Astrocyte (in vitro differentiated cells and primary cell): ENCODE results near the gene CTRB1. TPM values are rescaled to one million over a fixed set of nuclear protein-coding genes. Genes with fewer than 3 reads are reported as not detected.
"Not testable (repeated sequence)": the region's sequence is repeated elsewhere in the genome, so short reads cannot be mapped to it uniquely, and the experiment has no call there.

Experiments used
- DNase-seq: peaks from one replicate; pipeline ENCODE4 v3.0.0-alpha.2; 2010; ENCODE audit warnings: low read depth
- FAIRE-seq: peaks from 2 replicates; lab custom pipeline; 2011; peaks lifted over from hg19 to GRCh38; lab: Jason Lieb, UNC
- H2AFZ ChIP-seq: 2 replicates; pipeline ENCODE4 v1.6.0; 2012; ENCODE audit warnings: low read depth, low read length, inconsistent platforms
- H3K27ac ChIP-seq: 2 replicates; pipeline ENCODE4 v1.5.1; 2011; ENCODE audit warnings: low read depth, low read length, inconsistent platforms
- H3K27me3 ChIP-seq: 2 replicates; pipeline ENCODE4 v1.6.0; 2011; ENCODE audit warnings: low read length, inconsistent platforms; ENCODE audit not compliant: insufficient read depth
- H3K36me3 ChIP-seq: 2 replicates; pipeline ENCODE4 v1.5.1; 2011; ENCODE audit warnings: low read length, inconsistent platforms; ENCODE audit not compliant: insufficient read depth
- H3K4me1 ChIP-seq: 2 replicates; pipeline ENCODE4 v1.5.1; 2011; ENCODE audit warnings: low read length, inconsistent platforms; ENCODE audit not compliant: insufficient read depth
- H3K4me2 ChIP-seq: 2 replicates; pipeline ENCODE4 v1.6.0; 2012; ENCODE audit warnings: low read length, inconsistent platforms
- H3K4me3 ChIP-seq: 2 replicates; pipeline ENCODE4 v1.5.1; 2011; ENCODE audit warnings: low read depth, mild to moderate bottlenecking, low read length, inconsistent platforms; ENCODE audit not compliant: insufficient read depth
- H3K79me2 ChIP-seq: 2 replicates; pipeline ENCODE4 v1.6.0; 2012; ENCODE audit warnings: mild to moderate bottlenecking, low read length, inconsistent platforms; ENCODE audit not compliant: insufficient read depth
- H3K9ac ChIP-seq: 2 replicates; pipeline ENCODE4 v1.6.0; 2012; ENCODE audit warnings: mild to moderate bottlenecking, low read length, inconsistent platforms
- H3K9me3 ChIP-seq: 2 replicates; pipeline ENCODE4 v1.5.1; 2012; ENCODE audit warnings: low read depth, mild to moderate bottlenecking, low read length, inconsistent platforms; ENCODE audit not compliant: insufficient read depth
- H4K20me1 ChIP-seq: 2 replicates; pipeline ENCODE4 v1.6.0; 2012; ENCODE audit warnings: low read length, inconsistent platforms; ENCODE audit not compliant: insufficient read depth
- H3K27ac Mint-ChIP-seq: one replicate; pipeline ENCODE4 v1.8.0; 2021; ENCODE audit warnings: mild to moderate bottlenecking, mixed read lengths; ENCODE audit not compliant: unreplicated experiment
- H3K27me3 Mint-ChIP-seq: one replicate; pipeline ENCODE4 v1.8.0; 2021; ENCODE audit warnings: low read depth, mixed read lengths; ENCODE audit not compliant: unreplicated experiment
- H3K36me3 Mint-ChIP-seq: one replicate; pipeline ENCODE4 v1.8.0; 2021; ENCODE audit warnings: low read depth, mixed read lengths; ENCODE audit not compliant: unreplicated experiment
- H3K4me1 Mint-ChIP-seq: one replicate; pipeline ENCODE4 v1.8.0; 2021; ENCODE audit warnings: low read depth, mixed read lengths; ENCODE audit not compliant: unreplicated experiment
- H3K4me3 Mint-ChIP-seq: one replicate; pipeline ENCODE4 v1.8.0; 2021; ENCODE audit warnings: mild to moderate bottlenecking, moderate library complexity, mixed read lengths; ENCODE audit not compliant: unreplicated experiment
- H3K9me3 Mint-ChIP-seq: one replicate; pipeline ENCODE4 v1.8.0; 2021; ENCODE audit warnings: mild to moderate bottlenecking, mixed read lengths; ENCODE audit not compliant: unreplicated experiment
- CTCF ChIP-seq: IDR thresholded peaks from 2 replicates; pipeline ENCODE4 v1.5.1; 2011; ENCODE audit warnings: low read depth, mild to moderate bottlenecking, inconsistent platforms, low read length, moderate library complexity; ENCODE audit not compliant: insufficient read depth
- EZH2 ChIP-seq: IDR thresholded peaks from 2 replicates; pipeline ENCODE4 v1.6.1; 2012; ENCODE audit warnings: mild to moderate bottlenecking, low read length, inconsistent platforms; ENCODE audit not compliant: insufficient read depth
- total RNA-seq: library from RNA; stranded (reverse); gene quantifications from 2 replicates; pipeline ENCODE4 v1.2.1, GENCODE V29; 2021

CTRB1 gene
- total RNA-seq, 1 donor from 2014 or later = not detected

GRCh38 chr16:75205438-75205837, 13.3 kb upstream of the CTRB1 start:
- DNase-seq, H3K4me1 ChIP-seq, H3K79me2 ChIP-seq, H3K27me3 Mint-ChIP-seq, H3K4me1 Mint-ChIP-seq, H3K4me2 ChIP-seq, H3K36me3 Mint-ChIP-seq, H3K27ac ChIP-seq, H3K9me3 Mint-ChIP-seq, H3K4me3 ChIP-seq, H3K36me3 ChIP-seq, H3K9me3 ChIP-seq, H4K20me1 ChIP-seq, H3K4me3 Mint-ChIP-seq, FAIRE-seq, H2AFZ ChIP-seq, H3K9ac ChIP-seq, H3K27me3 ChIP-seq, H3K27ac Mint-ChIP-seq: not testable (repeated sequence)

- not testable (repeated sequence) for H3K4me1 ChIP-seq, H3K9me3 Mint-ChIP-seq, H3K79me2 ChIP-seq, H2AFZ ChIP-seq, H3K9ac ChIP-seq, H3K27ac ChIP-seq, H3K4me3 ChIP-seq, FAIRE-seq, H3K27me3 Mint-ChIP-seq, H3K4me2 ChIP-seq, H3K36me3 Mint-ChIP-seq, H3K9me3 ChIP-seq, H4K20me1 ChIP-seq, H3K36me3 ChIP-seq, H3K27me3 ChIP-seq, DNase-seq, H3K27ac Mint-ChIP-seq, H3K4me3 Mint-ChIP-seq, H3K4me1 Mint-ChIP-seq
Measured at GRCh38 chr16:75205961-75206748, 12.6 kb upstream of the CTRB1 start.

- H3K4me2 ChIP-seq = no peak within 1 kb of the TSS
- Mint-ChIP-seq H3K9me3 (no peaks in the 10 kb centered on the region), H3K4me3 (peak within 1 kb of the TSS; percentile 20), H3K27me3 (peaks cover 7% of the 10 kb centered on the region), H3K4me1 (peaks cover 2% of the 10 kb centered on the region), H3K36me3 (no peaks in the 10 kb centered on the region), H3K27ac (peak within 1 kb of the TSS; percentile 41)
- H3K9me3 ChIP-seq = no peaks in the 10 kb centered on the region
- H3K79me2 ChIP-seq = no peaks in the 10 kb centered on the region
- DNase-seq (no peak), FAIRE-seq (no peak)
- H3K4me3 ChIP-seq = no peak within 1 kb of the TSS
- peaks cover 3% of the 10 kb centered on the region for H3K4me1 ChIP-seq
- no peak within 1 kb of the TSS for H3K27ac ChIP-seq
- no peak within 1 kb of the TSS for H2AFZ ChIP-seq
- no peak within 1 kb of the TSS for H3K9ac ChIP-seq
- no peaks in the 10 kb centered on the region for H4K20me1 ChIP-seq
- TF ChIP-seq EZH2 (no peak), CTCF (no peak)
- H3K36me3 ChIP-seq = no peaks in the 10 kb centered on the region
- H3K27me3 ChIP-seq = no peaks in the 10 kb centered on the region
Measured at GRCh38 chr16:75206749-75207451, 11.9 kb upstream of the CTRB1 start, which contains the start of gene CTRB2. TSS of gene CTRB2 (minus strand) at chr16:75207161. CDS start at chr16:75207141, 20 bp downstream.
